DMS153 treated with DMSO at 0.1 percent for 48 hours (cell line): ENCODE measurements around the gene CD8B.

Experiments used
- DNase-seq: peaks from one replicate; lab custom pipeline; 2025; ENCODE audit not compliant: unreplicated experiment; lab: John Stamatoyannopoulos, UW

Gene CD8B

DNA sequence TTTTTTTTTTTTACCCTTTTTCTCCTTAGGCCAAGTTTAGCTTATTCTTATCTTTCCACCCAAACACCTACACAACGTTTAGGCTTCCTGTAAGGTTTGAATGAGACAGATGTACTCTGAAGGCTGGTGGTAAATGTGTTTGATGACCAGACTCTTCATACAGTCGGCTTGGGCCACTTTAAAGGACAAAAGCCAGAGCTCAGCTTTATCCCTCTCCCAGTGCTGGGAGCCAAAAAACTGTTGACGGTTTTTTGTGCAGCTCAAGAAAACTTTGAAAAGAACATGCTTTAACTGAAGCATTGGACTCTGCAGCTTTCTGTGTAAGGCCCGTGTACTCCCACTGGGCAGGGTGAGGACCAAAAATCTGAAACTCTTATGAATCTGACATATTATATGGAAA lies 86.3 kb downstream of the CD8B start:
- no peak for DNase-seq

GRCh38 chr2:86774862-86775261 lies 86.8 kb downstream of the CD8B start:
- DNase-seq: no peak

DNA sequence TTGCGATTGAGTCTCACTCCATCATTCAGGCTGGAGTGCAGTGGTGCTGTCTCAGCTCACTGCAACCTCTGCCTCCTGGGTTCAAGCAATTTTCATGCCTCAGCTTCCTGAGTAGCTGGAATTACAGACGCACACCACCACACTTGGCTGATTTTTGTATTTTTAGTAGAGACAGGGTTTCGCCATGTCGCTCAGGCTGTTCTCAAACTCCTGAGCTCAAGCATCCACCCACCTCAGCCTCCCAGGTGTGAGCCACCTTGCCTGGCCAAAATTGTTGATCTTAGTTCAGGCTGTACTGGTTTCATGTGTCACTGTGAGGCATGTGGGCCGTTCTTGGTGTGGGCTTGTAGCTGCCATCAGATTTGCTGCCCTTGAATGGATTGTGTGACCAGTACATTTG lies 89.1 kb downstream of the CD8B start:
- no peak for DNase-seq

- DNase-seq: no peak
Measured at GRCh38 chr2:86770816-86771301, 90.8 kb downstream of the CD8B start.

DNA sequence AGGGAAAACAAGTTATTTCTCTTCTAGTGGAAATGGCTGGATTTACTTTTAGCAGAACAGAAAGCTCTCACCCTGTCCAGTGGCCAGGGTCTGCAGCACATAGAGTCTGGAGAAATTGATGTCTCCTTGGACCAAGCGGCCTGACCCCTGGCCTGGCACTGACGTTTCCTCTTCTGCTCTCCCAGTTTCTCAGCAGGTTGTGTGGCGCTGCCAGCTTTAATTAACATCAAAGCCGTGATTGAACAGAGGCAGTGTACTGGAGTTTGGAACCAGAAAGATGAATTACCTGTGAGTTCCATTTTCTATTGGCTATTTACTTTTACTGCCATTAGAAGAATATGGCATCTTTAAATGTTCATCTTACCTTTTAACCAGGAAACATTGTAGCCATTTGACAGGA lies 91.8 kb downstream of the CD8B start:
- no peak for DNase-seq

GRCh38 chr2:86768189-86768949 lies 93.3 kb downstream of the CD8B start:
- DNase-seq: no peak
